Heart left ventricle (tissue), 16 donors: Measurements from ENCODE around the gene PGAP1. TPM values are rescaled to one million over a fixed set of nuclear protein-coding genes. Genes with fewer than 3 reads are reported as not detected.

Experiments
- ATAC-seq, 4 donors: fragments of 200-7000 bp; cut with Tn5 transposase; one replicate each; pipeline ENCODE4 v1.9.1; 2020 to 2022; ENCODE audit warnings: moderate library complexity in 4 of 4, mild to moderate bottlenecking in 3 of 4, moderate number of reproducible peaks in 1 of 4
- DNase-seq, 5 donors: peaks; one replicate each; pipeline ENCODE4 v3.0.0-alpha.2; 2020
- H3K27ac ChIP-seq, 12 donors: fragments of 200-600 bp; sonication (generic) in 4 of 12; one replicate each; pipeline versions ENCODE4 v1.5.0 to v1.8.0; 2016 to 2022; ENCODE audit warnings: mild to moderate bottlenecking in 2 of 12
- H3K27me3 ChIP-seq, 9 donors: fragments of 200-600 bp; sonication (generic) in 2 of 9; one replicate each; pipeline versions ENCODE4 v1.5.1 to v1.8.0; 2016 to 2022; ENCODE audit warnings: mild to moderate bottlenecking in 3 of 9
- H3K36me3 ChIP-seq, 9 donors: fragments of 200-600 bp; sonication (generic) in 2 of 9; one replicate each; pipeline versions ENCODE4 v1.5.0 to v1.8.0; 2018 to 2022; ENCODE audit warnings: mild to moderate bottlenecking in 2 of 9
- H3K4me1 ChIP-seq, 12 donors: fragments of 200-600 bp; sonication (generic) in 4 of 12; one replicate each; pipeline versions ENCODE4 v1.5.0 to v1.8.0; 2016 to 2022; ENCODE audit warnings: mild to moderate bottlenecking in 3 of 12
- H3K4me3 ChIP-seq, 12 donors: fragments of 200-600 bp; sonication (generic) in 4 of 12; one replicate each; pipeline versions ENCODE4 v1.5.0 to v1.8.0; 2017 to 2022; ENCODE audit warnings: mild to moderate bottlenecking in 9 of 12, moderate library complexity in 4 of 12
- H3K9me3 ChIP-seq, 12 donors: fragments of 200-600 bp; sonication (generic) in 4 of 12; one replicate each; pipeline versions ENCODE4 v1.5.0 to v1.8.0; 2016 to 2022; ENCODE audit warnings: mild to moderate bottlenecking in 1 of 12
- POLR2A ChIP-seq, 2 donors: fragments of 450-650 bp; IDR thresholded peaks; one replicate each; pipeline ENCODE4 v1.6.1; 2017; ENCODE audit warnings: antibody characterized with exemption in 2 of 2, mild to moderate bottlenecking in 2 of 2, moderate library complexity in 2 of 2
- WGBS, 4 donors: extraction: QIAGEN DNeasy Blood & Tissue Kit in 2 of 4; methylation state at CpG; one replicate each; pipeline versions ENCODE4 v1.1.5 to v1.1.7; 2013 to 2018; 5-methylcytosine and 5-hydroxymethylcytosine counted together
- intact Hi-C, 10 donors: fragments of 100-400 bp; cut with DNase I; formaldehyde crosslinking; loops; one replicate each; pipeline versions ENCODE4 v1.11.1 to v1.14.2; 2022
- polyA plus RNA-seq, 2 donors: library from polyadenylated mRNA; stranded (reverse); fragments of 200-250 nt; gene quantifications; one replicate each; pipeline ENCODE4 v1.2.3, GENCODE V29; 2013
- total RNA-seq, 9 donors: library from RNA; depleted of rRNA in 2 of 9; stranded (reverse); fragments of >200 nt in 2 of 9; fragmentation: NEBNext Ultra II Directional in 3 of 9; extraction: Animal tissue kit (Norgen Biotek cat#: 25700) in 3 of 9; gene quantifications; one replicate each; pipeline versions ENCODE4 v1.1.0 to v1.2.4, GENCODE V29; 2016 to 2023
- TF ChIP-seq, protein P1 (sequence below), 12 donors: fragments of 200-600 bp; sonication (generic) in 4 of 12; IDR thresholded peaks; one replicate each; pipeline versions ENCODE4 v1.5.0 to v1.8.0; 2018 to 2022; ENCODE audit warnings: antibody characterized with exemption in 12 of 12, mild to moderate bottlenecking in 5 of 12
- donor health status: ischemic (EF 13 %, LVEDD 7.1; RV severe dilation, severe dysfunction).
- donor health status: healthy with polysubstance abuse.
- donor health status: DM: no; HTN: yes; CAD: no.
- donor health status: DM: no; HTN: no; CAD: no.
- donor health status: ischemic (EF 25% LVEDD 6.9; RV normal size, moderate dysfunction).
- donor health status: ischemic (EF 25% LVEDD 5.7; RV mildly dilated, moderate dysfunction).
- donor health status: healthy.
- donor health status: DM: yes; HTN: yes; CAD: no.
- donor health status: ischemic (EF 35%, LVEDD 5.7; RV mildly dilated, moderate dysfunction).
- donor health status: nonischemic (EF 11% LVEDD 7.7; RV severe dilation, severe dysfunction).
- donor health status: DM: yes; HTN: yes; CAD: no.
- donor health status: PGD.
- donor health status: ischemic (EF 29% LVEDD 5.4; RV normal size, mild dysfunction).
- donor health status: nonischemic (EF 23%, LVEDD 6.1; RV moderate dilation, normal function).

Gene PGAP1
- total and polyA plus RNA-seq, 11 donors = 1.2 to 8.8 (median 5.2) TPM

DNA sequence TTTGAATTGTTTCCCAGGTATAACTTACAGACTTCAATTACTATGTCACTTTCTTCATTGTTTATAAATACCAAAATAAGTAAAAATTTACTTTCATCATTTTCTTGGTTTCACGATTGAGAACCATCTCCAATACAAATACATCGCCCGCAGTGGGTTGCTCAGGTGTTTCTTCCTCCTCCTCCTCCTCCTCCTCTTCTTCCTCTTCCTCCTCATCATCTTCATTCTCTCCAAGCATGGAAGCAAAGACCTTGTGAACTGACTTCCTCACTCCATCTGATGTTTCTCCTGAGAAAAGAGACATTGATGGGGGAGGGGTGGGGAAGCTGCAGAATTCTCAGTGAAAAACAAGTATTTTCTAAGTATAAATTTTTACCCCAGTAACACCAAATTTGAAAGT is 133.6 kb downstream of the PGAP1 start:
- H3K4me1 ChIP-seq = peaks cover 0 to 15% (median 5%) of the 10 kb centered on the region in 12 donors
- H3K36me3 ChIP-seq = peaks cover 3 to 100% (median 87%) of the 10 kb centered on the region in 9 donors
- intact Hi-C loops = no loop called here
- H3K9me3 ChIP-seq = no peaks in the 10 kb centered on the region
- H3K27ac ChIP-seq = no peak overlapping the region
- no peaks in the 10 kb centered on the region for H3K27me3 ChIP-seq
- no peak overlapping the region for H3K4me3 ChIP-seq
- TF ChIP-seq, protein P1, sequence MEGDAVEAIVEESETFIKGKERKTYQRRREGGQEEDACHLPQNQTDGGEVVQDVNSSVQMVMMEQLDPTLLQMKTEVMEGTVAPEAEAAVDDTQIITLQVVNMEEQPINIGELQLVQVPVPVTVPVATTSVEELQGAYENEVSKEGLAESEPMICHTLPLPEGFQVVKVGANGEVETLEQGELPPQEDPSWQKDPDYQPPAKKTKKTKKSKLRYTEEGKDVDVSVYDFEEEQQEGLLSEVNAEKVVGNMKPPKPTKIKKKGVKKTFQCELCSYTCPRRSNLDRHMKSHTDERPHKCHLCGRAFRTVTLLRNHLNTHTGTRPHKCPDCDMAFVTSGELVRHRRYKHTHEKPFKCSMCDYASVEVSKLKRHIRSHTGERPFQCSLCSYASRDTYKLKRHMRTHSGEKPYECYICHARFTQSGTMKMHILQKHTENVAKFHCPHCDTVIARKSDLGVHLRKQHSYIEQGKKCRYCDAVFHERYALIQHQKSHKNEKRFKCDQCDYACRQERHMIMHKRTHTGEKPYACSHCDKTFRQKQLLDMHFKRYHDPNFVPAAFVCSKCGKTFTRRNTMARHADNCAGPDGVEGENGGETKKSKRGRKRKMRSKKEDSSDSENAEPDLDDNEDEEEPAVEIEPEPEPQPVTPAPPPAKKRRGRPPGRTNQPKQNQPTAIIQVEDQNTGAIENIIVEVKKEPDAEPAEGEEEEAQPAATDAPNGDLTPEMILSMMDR (IDR thresholded peaks at IDR 0.05) = no peak
- no peak for TF ChIP-seq POLR2A (IDR thresholded peaks at IDR 0.05)
- DNase-seq (no peak), ATAC-seq (no peak)
- 93 to 96% (median 94%) methylated on average over 3 of the region's 3 CpGs for WGBS, 4 donors

DNA sequence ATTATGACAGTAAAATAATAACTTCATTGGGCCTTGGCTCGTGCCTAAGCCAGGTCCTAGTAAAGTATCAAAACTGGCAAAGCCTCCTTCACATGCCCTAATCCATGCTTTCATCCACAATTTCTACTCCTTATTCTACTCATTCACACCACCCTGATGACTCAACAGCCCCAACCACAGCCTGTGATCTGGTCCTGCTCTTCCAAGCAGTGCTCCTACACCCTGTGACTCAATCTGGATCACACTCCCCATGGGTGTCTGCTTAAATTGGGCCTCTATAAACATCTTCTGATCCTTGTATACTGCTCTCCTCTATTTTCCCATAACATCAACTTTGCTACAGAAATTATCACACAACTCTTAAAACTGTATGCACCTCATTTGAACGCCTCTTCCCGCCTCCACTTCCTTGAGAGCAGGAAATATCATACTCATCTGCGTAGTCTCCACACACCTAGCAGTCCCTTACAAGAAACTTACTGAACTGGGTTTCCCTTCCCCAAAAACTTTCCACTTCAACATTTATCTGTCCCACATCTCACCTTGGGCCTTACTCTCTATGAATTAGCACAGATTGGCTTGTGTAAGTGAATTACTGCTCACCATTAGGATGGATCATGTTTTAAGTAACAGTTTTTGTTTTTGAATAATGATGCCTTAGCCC is 142.9 kb downstream of the PGAP1 start:
- Histone ChIP-seq H3K4me1 (no peaks in the 10 kb centered on the region), H3K27me3 (no peaks in the 10 kb centered on the region), H3K36me3 (peaks cover 0 to 100% (median 96%) of the 10 kb centered on the region in 9 donors), H3K4me3 (no peak overlapping the region), H3K9me3 (no peaks in the 10 kb centered on the region), H3K27ac (no peak overlapping the region)
- ATAC-seq = peak in 1 of 4 donors; percentile 60
- intact Hi-C loops = loop anchor here in 4 of 10 donors (10.0 kb wide), 2 partner anchors 611 to 621 kb away; no protein-coding TSS in a partner anchor
- no peak for DNase-seq
- TF ChIP-seq, protein P1 (IDR thresholded peaks at IDR 0.05) = no peak
- TF ChIP-seq POLR2A (IDR thresholded peaks at IDR 0.05) = no peak
- WGBS, 4 donors = 93 to 95% (median 94%) methylated on average over 4 of the region's 4 CpGs

Other genes with a start within 250 kb of the PGAP1 start
- gene GTF3C3, start 127.0 kb downstream of the PGAP1 start, total RNA-seq = 10 to 100 TPM; 11.8 to 30.8 (median 21.3) TPM
- gene GTF3C3, start 127.0 kb downstream of the PGAP1 start, polyA plus RNA-seq = 10 to 100 TPM in 1 of 2 donors, 1 to 10 TPM in 1; 7.5 to 13.7 TPM
- under 1 TPM in 1 of 9 donors, not detected in 8; 0.16 TPM for gene C2orf66, start 117.4 kb downstream of the PGAP1 start, total RNA-seq
- under 1 TPM in 1 of 2 donors, not detected in 1; 0.11 TPM for gene C2orf66, start 117.4 kb downstream of the PGAP1 start, polyA plus RNA-seq